Mucosa of descending colon (tissue), 3 donors: ENCODE results near the gene C4orf51. TPM values are rescaled to one million over a fixed set of nuclear protein-coding genes. Genes with fewer than 3 reads are reported as not detected.
"Not testable (repeated sequence)": the region's sequence is repeated elsewhere in the genome, so short reads cannot be mapped to it uniquely, and the experiment has no call there.

Experiments used
- ATAC-seq: fragments of 200-7000 bp; cut with Tn5 transposase; one replicate; pipeline ENCODE4 v1.9.1; 2020; ENCODE audit warnings: mild to moderate bottlenecking, moderate library complexity
- DNase-seq, 3 donors: peaks; one replicate each; pipeline ENCODE4 v3.0.0-alpha.2; 2020
- H3K36me3 ChIP-seq: fragments of 200-600 bp; one replicate; pipeline ENCODE4 v1.8.0; 2021; ENCODE audit warnings: low read depth, mild to moderate bottlenecking
- H3K4me1 ChIP-seq: fragments of 200-600 bp; one replicate; pipeline ENCODE4 v1.8.0; 2021; ENCODE audit warnings: low read depth, mild to moderate bottlenecking
- H3K4me3 ChIP-seq: fragments of 200-600 bp; one replicate; pipeline ENCODE4 v1.8.0; 2021; ENCODE audit warnings: mild to moderate bottlenecking
- H3K9me3 ChIP-seq: fragments of 200-600 bp; one replicate; pipeline ENCODE4 v1.8.0; 2021; ENCODE audit warnings: mild to moderate bottlenecking
- CTCF ChIP-seq: fragments of 200-600 bp; IDR thresholded peaks from one replicate; pipeline ENCODE4 v1.8.0; 2022; ENCODE audit warnings: antibody characterized with exemption, mild to moderate bottlenecking
- intact Hi-C, 2 donors: fragments of 100-400 bp; cut with DNase I in 1 of 2; cut with micrococcal nuclease in 1 of 2; formaldehyde crosslinking; loops; one replicate each; pipeline versions ENCODE4 v1.11.0 to v1.11.1; 2022; cut with DNase I, micrococcal nuclease
- total RNA-seq, 3 donors: library from RNA; stranded (reverse); fragmentation: NEBNext Ultra II Directional in 2 of 3; extraction: Animal tissue kit (Norgen Biotek cat#: 25700) in 2 of 3; gene quantifications; one replicate each; pipeline versions ENCODE4 v1.2.1 to v1.2.4, GENCODE V29; 2021 to 2023
- donor health status: DM: no; HTN: no; CAD: no; lungs with moderate emphysema.
- donor health status: DM: no; HTN: no; CAD: no.
- donor health status: DM: no; HTN: yes; CAD: no.

C4orf51 gene
- total RNA-seq, 3 donors from 2014 or later: not detected

- H3K9me3 ChIP-seq: peaks cover 3% of the 10 kb centered on the region
- no peak for TF ChIP-seq CTCF
- intact Hi-C loops: no loop called here
- H3K4me3 ChIP-seq: no peak overlapping the region
- no peaks in the 10 kb centered on the region for H3K36me3 ChIP-seq
- ATAC-seq (peak; percentile 92), DNase-seq (peak in 1 of 3 donors; percentile 13)
- no peaks in the 10 kb centered on the region for H3K4me1 ChIP-seq
These were observed 426 bp upstream of the C4orf51 start for GRCh38 chr4:145679520-145679919.

GRCh38 chr4:145680902-145681301 lies 956 bp downstream of the C4orf51 start:
- Histone ChIP-seq H3K36me3 (no peaks in the 10 kb centered on the region), H3K4me3 (no peak overlapping the region), H3K4me1 (no peaks in the 10 kb centered on the region), H3K9me3 (peaks cover 3% of the 10 kb centered on the region)
- DNase-seq: no peak
- no peak for TF ChIP-seq CTCF
- no peak for ATAC-seq
- intact Hi-C loops: no loop called here

GRCh38 chr4:145681518-145681917 lies 1.6 kb downstream of the C4orf51 start:
- Histone ChIP-seq H3K4me3 (no peak overlapping the region), H3K36me3 (no peaks in the 10 kb centered on the region), H3K9me3 (peaks cover 3% of the 10 kb centered on the region), H3K4me1 (no peaks in the 10 kb centered on the region)
- TF ChIP-seq CTCF: no peak
- ATAC-seq (no peak), DNase-seq (no peak)
- intact Hi-C loops: no loop called here

- TF ChIP-seq CTCF: no peak
- intact Hi-C loops: no loop called here
- Histone ChIP-seq H3K9me3 (peaks cover 3% of the 10 kb centered on the region), H3K4me1 (no peaks in the 10 kb centered on the region), H3K4me3 (no peak overlapping the region), H3K36me3 (no peaks in the 10 kb centered on the region)
- ATAC-seq (no peak), DNase-seq (no peak)
These were observed 2.0 kb downstream of the C4orf51 start for GRCh38 chr4:145681956-145682355.

GRCh38 chr4:145686991-145687390 lies 7.0 kb downstream of the C4orf51 start:
- Histone ChIP-seq H3K36me3 (no peaks in the 10 kb centered on the region), H3K9me3 (no peaks in the 10 kb centered on the region), H3K4me1 (no peaks in the 10 kb centered on the region), H3K4me3 (no peak overlapping the region)
- no peak for ATAC-seq
- no peak for TF ChIP-seq CTCF
- intact Hi-C loops: no loop called here
- no peak for DNase-seq

- Histone ChIP-seq H3K9me3 (no peaks in the 10 kb centered on the region), H3K36me3 (no peaks in the 10 kb centered on the region), H3K4me3 (no peak overlapping the region), H3K4me1 (no peaks in the 10 kb centered on the region)
- intact Hi-C loops: no loop called here
- ATAC-seq (no peak), DNase-seq (no peak)
- no peak for TF ChIP-seq CTCF
These were observed 10.7 kb downstream of the C4orf51 start for GRCh38 chr4:145690610-145691009.

- intact Hi-C loops, ATAC-seq, H3K9me3 ChIP-seq, H3K4me3 ChIP-seq, DNase-seq, H3K36me3 ChIP-seq, H3K4me1 ChIP-seq: not testable (repeated sequence)
These were observed 11.5 kb downstream of the C4orf51 start for GRCh38 chr4:145691416-145691815.
